HG03066 (cell line): ENCODE data around the gene DNAJC16.

ENCODE experiments used
- ATAC-seq: cut with Tn5 transposase; IDR thresholded peaks from one replicate; pipeline ENCODE4 v1.9.1; 2021; ENCODE audit warnings: low read depth; ENCODE audit not compliant: unreplicated experiment

Gene DNAJC16

GRCh38 chr1:15618655-15619525 is 92.2 kb downstream of the DNAJC16 start:
- no peak for ATAC-seq

GRCh38 chr1:15620155-15620545 is 93.5 kb downstream of the DNAJC16 start:
- no peak for ATAC-seq

DNA sequence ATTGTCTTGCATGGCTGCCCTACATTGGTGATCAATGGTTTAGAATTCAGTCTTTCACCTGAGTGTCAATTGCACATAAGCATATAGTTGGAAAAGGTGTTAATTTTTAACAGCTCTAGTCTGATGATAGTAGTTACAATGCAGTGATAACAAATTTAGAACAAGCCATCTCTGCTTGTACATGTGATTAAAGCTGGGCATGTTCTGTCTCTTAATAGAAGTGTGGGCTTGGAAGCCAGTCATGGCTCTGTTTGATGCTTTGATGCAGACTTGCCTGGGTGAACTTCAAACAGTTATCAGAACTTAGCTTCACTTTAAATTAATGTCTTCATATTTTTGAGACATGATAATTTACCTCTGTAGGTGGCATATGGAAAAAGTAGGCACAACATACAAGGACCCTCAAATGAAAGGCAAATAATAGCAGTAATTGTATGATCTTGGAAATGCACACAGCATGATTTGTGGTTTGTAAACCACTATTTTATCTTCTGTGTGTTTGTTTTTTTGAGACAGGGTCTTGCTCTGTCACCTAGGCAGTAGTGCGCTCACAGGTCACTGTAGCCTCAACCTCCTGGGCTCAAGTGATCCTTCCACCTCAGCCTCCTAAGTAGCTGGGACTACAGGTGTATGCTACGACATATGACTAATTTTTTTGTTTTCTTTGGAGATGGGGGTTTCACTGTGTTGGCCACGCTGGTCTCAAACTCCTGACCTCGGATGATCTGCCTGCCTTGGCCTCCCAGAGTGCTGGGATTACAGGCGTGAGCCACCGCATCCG is 94.4 kb downstream of the DNAJC16 start:
- ATAC-seq, result no peak

- ATAC-seq, result no peak
Observed at GRCh38 chr1:15621975-15622374, 95.3 kb downstream of the DNAJC16 start.

DNA sequence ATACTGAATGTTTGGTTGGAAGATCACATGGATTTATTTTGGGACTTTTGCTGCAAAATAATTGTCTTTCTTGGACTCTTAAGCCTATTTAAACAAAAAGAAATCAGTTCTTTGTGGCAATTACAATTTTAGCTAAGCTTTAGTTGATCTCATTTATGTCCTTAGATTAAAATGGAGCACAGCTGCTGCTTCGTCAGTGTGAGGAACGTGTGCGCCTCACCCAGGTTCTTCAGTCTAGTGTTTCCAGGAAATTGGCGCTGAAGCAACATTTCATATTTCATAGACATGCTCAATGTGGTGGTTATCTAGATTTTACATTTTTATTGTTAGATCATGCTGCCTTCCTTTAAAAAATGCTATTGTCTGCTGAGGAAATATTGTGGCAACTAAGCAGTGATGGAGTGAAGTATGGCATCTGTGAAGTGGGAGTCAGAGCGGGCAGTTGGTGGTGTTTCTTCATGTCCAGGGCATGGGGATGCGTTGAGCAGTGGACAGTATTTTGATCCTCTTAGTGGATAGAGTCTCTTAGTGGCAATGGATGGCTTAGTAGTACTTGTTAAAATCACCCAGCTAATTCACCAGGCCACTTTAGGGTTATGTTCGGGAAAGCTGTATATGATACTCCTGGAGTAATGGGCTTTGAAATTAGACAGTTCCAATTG is 96.2 kb downstream of the DNAJC16 start:
- ATAC-seq, result no peak

GRCh38 chr1:15623435-15623834 is 96.8 kb downstream of the DNAJC16 start:
- no peak for ATAC-seq

DNA sequence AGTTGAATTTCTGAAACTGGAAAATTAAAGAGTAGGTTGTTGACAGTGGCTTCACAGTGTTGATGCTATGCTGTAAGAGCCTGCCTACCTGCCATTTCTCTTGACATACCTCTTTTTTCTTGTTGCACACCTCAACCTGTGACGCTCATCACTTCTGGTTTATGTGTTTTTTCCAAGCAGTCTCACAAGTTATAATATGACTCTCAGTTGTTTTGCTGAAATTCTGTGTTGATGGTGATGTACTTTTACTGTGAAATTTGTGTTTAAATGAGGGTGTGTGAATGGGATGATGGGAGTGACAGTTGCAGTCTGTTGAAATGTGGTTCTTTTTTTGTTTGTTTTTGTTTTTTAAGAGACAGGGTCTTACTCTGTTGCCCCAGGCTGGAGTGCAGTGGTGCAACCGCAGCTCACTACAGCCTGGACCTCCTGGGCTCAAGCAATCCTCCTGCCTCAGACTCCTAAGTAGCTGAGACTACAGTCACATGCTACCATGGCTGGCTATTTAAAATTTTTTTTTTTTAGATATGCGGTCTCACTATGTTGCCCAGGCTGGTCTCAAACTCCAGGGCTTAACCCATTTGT is 97.6 kb downstream of the DNAJC16 start:
- no peak for ATAC-seq

- no peak for ATAC-seq
Observed at GRCh38 chr1:15625056-15625917, 98.6 kb downstream of the DNAJC16 start.
